Left lung (tissue), 10 donors: Measurements from ENCODE around the gene NAA10. TPM values are rescaled to one million over a fixed set of nuclear protein-coding genes. Genes with fewer than 3 reads are reported as not detected.

Experiments
- ATAC-seq: fragments of 200-7000 bp; cut with Tn5 transposase; one replicate; pipeline ENCODE4 v1.9.1; 2020; ENCODE audit warnings: moderate library complexity
- DNase-seq, 4 donors: peaks; one replicate each; pipeline ENCODE4 v3.0.0-alpha.2; 2013 to 2020
- H3K27ac ChIP-seq, 2 donors: fragments of 200-600 bp; sonication (generic) in 1 of 2; one replicate each; pipeline versions ENCODE4 v1.5.0 to v1.8.0; 2020 to 2021
- H3K27me3 ChIP-seq, 2 donors: fragments of 200-600 bp; sonication (generic) in 1 of 2; one replicate each; pipeline versions ENCODE4 v1.5.0 to v1.8.0; 2020 to 2021
- H3K36me3 ChIP-seq, 2 donors: fragments of 200-600 bp; sonication (generic) in 1 of 2; one replicate each; pipeline versions ENCODE4 v1.5.0 to v1.8.0; 2020 to 2021
- H3K4me1 ChIP-seq, 2 donors: fragments of 200-600 bp; one replicate each; pipeline ENCODE4 v1.8.0; 2021
- H3K4me3 ChIP-seq, 2 donors: fragments of 200-600 bp; sonication (generic) in 1 of 2; one replicate each; pipeline versions ENCODE4 v1.5.0 to v1.8.0; 2020 to 2021; ENCODE audit warnings: mild to moderate bottlenecking in 1 of 2
- H3K9me3 ChIP-seq, 2 donors: fragments of 200-600 bp; sonication (generic) in 1 of 2; one replicate each; pipeline versions ENCODE4 v1.5.0 to v1.8.0; 2020 to 2021
- CTCF ChIP-seq, 2 donors: fragments of 200-600 bp; sonication (generic) in 1 of 2; IDR thresholded peaks; one replicate each; pipeline versions ENCODE4 v1.5.0 to v1.8.0; 2021; ENCODE audit warnings: antibody characterized with exemption in 2 of 2
- intact Hi-C, 2 donors: fragments of 100-400 bp; cut with DNase I; formaldehyde crosslinking; loops; one replicate each; pipeline versions ENCODE4 v1.11.2 to v1.14.2; 2022
- polyA plus RNA-seq, 6 donors: library from polyadenylated mRNA; unstranded; fragments of 120-200 nt; gene quantifications; one replicate each; pipeline ENCODE4 v1.2.1, GENCODE V29; 2013; ENCODE audit not compliant: insufficient read length in 6 of 6
- total RNA-seq, 2 donors: library from RNA; stranded (reverse); fragmentation: NEBNext Ultra II Directional; extraction: Animal tissue kit (Norgen Biotek cat#: 25700); gene quantifications; one replicate each; pipeline ENCODE4 v1.2.1, GENCODE V29; 2021
- donor health status: DM: no; HTN: yes; CAD: no.
- donor health status: DM: no; HTN: no; CAD: no.

NAA10 gene
- total and polyA plus RNA-seq, 8 donors = 49.0 to 105 (median 57.5) TPM

- Histone ChIP-seq H3K27me3 (peaks cover 0 to 4% of the 10 kb centered on the region in 2 donors), H3K4me1 (peaks cover 0 to 54% of the 10 kb centered on the region in 2 donors), H3K36me3 (peaks cover 0 to 16% of the 10 kb centered on the region in 2 donors), H3K9me3 (no peaks in the 10 kb centered on the region), H3K4me3 (peak overlapping the region; percentile 27 to 60), H3K27ac (peak overlapping the region in 1 of 2 donors; percentile 66)
- TF ChIP-seq CTCF (IDR thresholded peaks at IDR 0.05) = no peak
- intact Hi-C loops = loop anchor here in 1 of 2 donors (10.0 kb wide), 1 partner anchor 180 kb away; the partner anchor contains the start of gene PLXNB3
- ATAC-seq (peak; percentile 19), DNase-seq (no peak)
Measured at GRCh38 chrX:153944800-153945150, 9.9 kb upstream of the NAA10 start.

- peaks cover 0 to 11% of the 10 kb centered on the region in 2 donors for H3K36me3 ChIP-seq
- DNase-seq (peak in 2 of 4 donors; percentile 78 to 91), ATAC-seq (peak; percentile 74)
- peaks cover 0 to 4% of the 10 kb centered on the region in 2 donors for H3K27me3 ChIP-seq
- H3K9me3 ChIP-seq = no peaks in the 10 kb centered on the region
- TF ChIP-seq CTCF (IDR thresholded peaks at IDR 0.05) = no peak
- intact Hi-C loops = loop anchor here in 1 of 2 donors (10.0 kb wide), 1 partner anchor 179 kb away; the partner anchor contains the start of gene PLXNB3
- peaks cover 0 to 49% of the 10 kb centered on the region in 2 donors for H3K4me1 ChIP-seq
- peak within 1 kb of the TSS; percentile 27 to 60 for H3K4me3 ChIP-seq
- peak within 1 kb of the TSS; percentile 48 to 66 for H3K27ac ChIP-seq
Measured at GRCh38 chrX:153944140-153944799, 9.4 kb upstream of the NAA10 start, which contains the start of gene RENBP. Gene RENBP, minus strand, starts transcription at chrX:153944643. Its CDS starts 33 bp downstream, at chrX:153944610.

- Histone ChIP-seq H3K27me3 (peaks cover 0 to 4% of the 10 kb centered on the region in 2 donors), H3K4me1 (peaks cover 0 to 28% of the 10 kb centered on the region in 2 donors), H3K36me3 (peaks cover 0 to 10% of the 10 kb centered on the region in 2 donors), H3K4me3 (peak overlapping the region in 1 of 2 donors; percentile 60), H3K9me3 (no peaks in the 10 kb centered on the region), H3K27ac (peak overlapping the region in 1 of 2 donors; percentile 37)
- intact Hi-C loops = loop anchor here in 1 of 2 donors (10.0 kb wide), 1 partner anchor 177 kb away; the partner anchor contains the start of gene PLXNB3
- no peak for DNase-seq
- no peak for ATAC-seq
- no peak for TF ChIP-seq CTCF (IDR thresholded peaks at IDR 0.05)
Measured at GRCh38 chrX:153941336-153942252, 6.8 kb upstream of the NAA10 start.

- intact Hi-C loops = no loop called here
- ATAC-seq (no peak), DNase-seq (no peak)
- no peak for TF ChIP-seq CTCF (IDR thresholded peaks at IDR 0.05)
- H3K4me1 ChIP-seq = peaks cover 3 to 24% of the 10 kb centered on the region in 2 donors
- H3K27ac ChIP-seq = no peak overlapping the region
- H3K9me3 ChIP-seq = no peaks in the 10 kb centered on the region
- peaks cover 0 to 4% of the 10 kb centered on the region in 2 donors for H3K27me3 ChIP-seq
- H3K4me3 ChIP-seq = no peak overlapping the region
- H3K36me3 ChIP-seq = peaks cover 0 to 10% of the 10 kb centered on the region in 2 donors
Measured at GRCh38 chrX:153939573-153939972, 4.7 kb upstream of the NAA10 start.
